CD4-positive, alpha-beta T cell treated with Interleukin-15 for 1 hour (primary cell): ENCODE results near the gene CYP2A7.
"Not testable (repeated sequence)": the region's sequence is repeated elsewhere in the genome, so short reads cannot be mapped to it uniquely, and the experiment has no call there.

Source experiments
- DNase-seq: peaks from one replicate; pipeline ENCODE4 v3.0.0-alpha.2; 2020

Gene CYP2A7

GRCh38 chr19:40882062-40882461 is at the start of gene CYP2A7:
Gene CYP2A7 (minus strand): TSS chr19:40882231. CDS start chr19:40882210, 21 bp downstream.
- DNase-seq = not testable (repeated sequence)

GRCh38 chr19:40930799-40931198 is 48.8 kb upstream of the CYP2A7 start:
- DNase-seq = not testable (repeated sequence)

GRCh38 chr19:40929942-40930341 is 47.9 kb upstream of the CYP2A7 start:
- DNase-seq = not testable (repeated sequence)

DNA sequence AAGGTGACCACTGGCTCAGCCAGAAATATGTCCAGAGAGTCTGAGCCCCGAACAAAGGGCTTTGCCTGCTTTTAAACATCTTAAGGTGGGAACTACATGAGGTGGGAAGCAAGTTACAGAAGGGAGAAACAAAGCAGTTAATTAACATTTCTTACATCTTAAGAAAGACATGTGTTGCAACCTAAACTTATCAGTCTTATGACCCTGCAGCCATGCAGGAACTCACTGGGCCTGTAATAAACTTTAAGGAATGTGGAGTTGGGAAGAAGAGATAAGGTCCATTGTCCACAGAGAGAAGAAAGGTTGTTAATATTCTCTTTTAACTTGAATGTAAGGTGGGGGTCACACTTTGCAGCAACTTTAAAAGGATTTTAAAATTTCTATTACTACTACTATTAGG is 46.8 kb upstream of the CYP2A7 start:
- DNase-seq = no peak

DNA sequence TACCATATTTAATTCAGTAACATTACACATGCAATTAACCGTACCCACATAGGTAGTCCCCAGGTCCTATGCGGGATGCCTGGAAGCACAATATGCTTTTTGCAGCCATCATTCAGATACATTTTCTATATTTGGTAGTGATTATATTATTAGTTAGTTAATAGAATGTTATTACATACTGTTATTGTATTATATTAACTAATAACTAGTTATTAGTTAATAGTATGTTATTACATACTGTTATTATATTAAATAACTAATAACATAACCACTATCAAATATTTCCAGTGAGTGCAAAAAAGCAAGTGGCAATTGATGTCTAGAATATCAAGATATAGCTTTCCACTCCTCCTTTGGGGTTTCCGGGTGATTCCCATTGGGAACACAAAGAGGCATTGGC is 45.5 kb upstream of the CYP2A7 start:
- DNase-seq = no peak

- DNase-seq = not testable (repeated sequence)
Measured at GRCh38 chr19:40926276-40926675, 44.2 kb upstream of the CYP2A7 start.

GRCh38 chr19:40923934-40924391 is 41.9 kb upstream of the CYP2A7 start:
- no peak for DNase-seq

DNA sequence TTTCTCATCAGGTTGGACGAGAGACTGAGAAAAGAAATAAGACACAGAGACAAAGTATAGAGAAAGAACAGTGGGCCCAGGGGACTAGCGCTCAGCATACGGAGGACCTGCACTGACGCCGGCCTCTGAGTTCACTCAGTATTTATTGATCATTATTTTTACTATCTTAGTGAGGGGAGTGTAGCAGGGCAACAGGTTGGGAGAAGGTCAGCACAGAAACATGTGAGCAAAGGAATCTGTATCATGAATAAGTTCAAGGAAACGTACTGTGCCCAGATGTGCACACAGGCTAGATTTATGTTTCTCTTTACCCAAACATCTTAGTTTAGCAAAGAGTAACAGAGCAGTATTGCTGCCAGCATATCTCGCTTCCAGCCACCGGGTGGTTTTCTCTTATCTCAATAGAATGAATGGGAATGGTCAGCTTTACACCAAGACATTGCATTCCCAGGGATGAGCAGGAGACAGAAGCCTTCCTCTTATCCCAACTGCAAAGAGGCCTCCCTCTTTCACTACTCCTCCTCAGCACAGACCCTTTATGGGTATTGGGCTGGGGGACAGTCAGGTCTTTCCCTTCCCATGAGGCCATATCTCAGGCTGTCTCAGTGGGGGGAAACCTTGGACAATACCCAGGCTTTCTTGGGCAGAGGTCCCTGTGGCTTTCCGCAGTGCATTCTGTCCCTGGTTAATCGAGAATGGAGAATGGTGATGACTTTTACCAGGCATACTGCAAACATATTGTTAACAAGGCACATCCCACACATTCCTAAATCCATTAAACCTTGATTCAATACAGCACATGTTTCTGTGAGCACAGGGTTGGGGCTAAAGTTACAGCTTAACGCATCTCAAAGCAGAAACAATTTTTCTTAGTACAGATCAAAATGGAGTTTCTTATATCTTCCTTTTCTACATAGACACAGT is 40.5 kb upstream of the CYP2A7 start:
- DNase-seq = not testable (repeated sequence)

GRCh38 chr19:40921005-40921897 is 39.2 kb upstream of the CYP2A7 start:
- DNase-seq = no peak

DNA sequence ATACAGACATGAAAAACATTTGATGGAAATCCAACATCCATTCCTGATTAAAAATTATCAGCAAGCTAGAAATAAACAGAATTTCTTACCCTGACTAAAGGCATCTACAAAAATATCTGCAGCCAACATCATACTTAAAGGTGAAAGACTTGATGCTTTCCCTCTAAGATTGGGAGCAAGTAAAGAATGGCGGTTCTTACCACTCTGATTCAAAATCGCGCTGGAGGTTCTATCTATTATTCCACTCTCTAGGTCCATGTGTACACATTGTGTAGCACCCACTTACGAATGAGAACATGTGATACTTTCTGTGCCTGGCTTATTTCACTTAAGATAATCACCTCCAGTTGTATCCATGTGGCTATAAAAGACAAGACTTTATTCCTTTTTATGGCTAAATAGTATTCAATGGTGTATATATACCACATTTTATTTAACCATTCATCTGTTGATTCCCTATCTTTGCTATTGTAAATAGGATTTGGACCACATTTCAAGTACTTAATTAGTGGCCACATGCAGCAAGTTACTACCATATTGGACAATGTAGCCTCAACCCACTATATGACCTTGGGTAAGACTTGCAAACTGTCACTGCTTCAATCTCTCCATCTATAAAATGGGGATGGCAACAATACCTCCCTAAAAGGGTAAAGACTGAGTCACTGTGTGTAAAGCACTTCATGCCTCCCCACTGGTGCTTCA is 38.4 kb upstream of the CYP2A7 start:
- DNase-seq = no peak

DNA sequence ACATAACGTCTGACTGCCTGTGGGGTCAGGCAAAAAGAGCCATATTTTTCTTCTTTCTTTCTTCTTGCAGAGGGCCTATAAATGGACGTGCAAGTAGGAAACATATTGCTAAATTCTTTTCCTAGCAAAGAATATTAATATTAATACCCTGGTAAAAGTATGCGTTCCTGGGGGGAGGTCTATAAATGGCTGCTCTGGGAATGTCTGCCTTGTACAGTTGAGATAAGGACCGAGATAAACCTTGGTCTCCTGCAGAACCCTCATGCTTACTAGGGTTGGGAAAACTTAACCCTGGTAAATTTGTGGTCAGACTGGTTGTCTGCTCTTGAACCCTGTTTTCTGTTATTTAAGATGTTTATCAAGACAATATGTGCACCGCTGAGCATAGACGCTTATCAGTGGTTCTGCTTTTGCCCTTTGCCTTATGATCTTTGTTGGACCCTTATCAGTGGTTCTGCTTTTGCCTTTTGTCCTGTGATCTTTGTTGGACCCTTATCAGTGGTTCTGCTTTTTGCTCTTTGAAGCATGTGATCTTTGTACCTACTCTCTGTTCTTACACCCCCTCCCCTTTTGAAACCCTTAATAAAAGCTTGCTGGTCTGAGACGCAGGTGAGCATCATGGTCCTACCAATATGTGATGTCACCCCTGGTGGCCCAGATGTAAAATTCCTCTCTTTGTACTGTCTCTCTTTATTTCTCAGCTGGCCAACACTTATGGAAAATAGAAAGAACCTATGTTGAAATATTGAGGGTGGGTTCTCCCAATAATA is 37.7 kb upstream of the CYP2A7 start:
- not testable (repeated sequence) for DNase-seq

GRCh38 chr19:40918303-40918702 is 36.3 kb upstream of the CYP2A7 start:
- DNase-seq = not testable (repeated sequence)

DNA sequence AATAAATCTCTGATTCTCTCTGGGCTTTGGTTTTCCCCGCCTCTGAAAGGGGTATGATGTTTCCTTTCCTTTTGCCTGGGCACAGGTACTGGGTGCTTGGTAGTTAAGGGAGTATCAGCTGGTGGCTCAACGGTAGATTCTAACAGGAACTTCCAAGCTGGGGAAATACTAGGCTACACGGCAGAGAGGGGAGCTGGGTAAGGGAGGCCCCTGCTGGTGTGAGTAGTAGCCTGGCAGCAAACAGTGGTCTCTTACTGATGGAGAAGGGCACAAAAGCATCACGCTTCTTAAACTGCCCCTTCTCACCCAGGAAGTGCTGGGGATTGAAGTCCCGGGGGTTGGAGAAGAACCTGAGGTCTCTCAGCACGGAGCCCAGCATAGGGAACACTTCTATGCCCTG is 26.9 kb upstream of the CYP2A7 start:
- no peak for DNase-seq

DNA sequence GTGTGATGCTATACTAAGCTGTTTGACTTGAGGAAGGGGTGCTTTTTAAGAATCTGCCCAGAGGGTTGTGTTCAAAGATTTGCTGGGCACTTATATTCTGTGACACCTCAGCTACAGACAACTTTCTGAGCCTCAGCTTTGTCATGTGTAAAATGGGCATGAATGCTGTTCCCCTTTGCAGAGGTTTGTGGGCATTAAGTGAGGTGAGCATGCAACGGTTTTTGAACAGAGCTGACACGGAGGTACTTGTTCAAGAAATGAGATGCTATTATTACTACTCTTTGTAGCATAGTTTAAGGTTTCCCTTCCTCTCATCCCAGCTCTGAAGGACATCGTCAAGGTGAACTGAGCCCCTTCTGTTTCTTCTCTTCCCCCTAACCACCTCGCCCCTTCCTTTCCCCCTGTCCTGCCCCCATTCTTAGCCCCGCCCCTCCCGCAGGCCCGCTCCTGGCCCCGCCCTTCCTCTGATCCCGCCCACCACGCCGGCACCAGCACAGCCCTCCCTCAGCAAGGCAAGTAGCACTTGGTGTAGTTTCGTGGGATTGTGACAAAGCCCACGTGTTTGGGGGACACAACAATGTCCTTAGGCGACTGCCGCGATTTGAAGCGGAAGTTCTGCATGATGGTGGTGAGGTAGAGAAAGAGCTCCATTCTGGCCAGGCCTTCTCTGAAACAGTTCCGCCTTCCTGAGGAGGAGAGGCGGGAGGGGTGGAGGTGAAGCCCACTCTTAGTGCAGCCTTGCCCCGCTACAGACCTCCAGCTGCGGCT is 26.1 kb upstream of the CYP2A7 start:
- peak; percentile 25 for DNase-seq

- no peak for DNase-seq
Measured at GRCh38 chr19:40906512-40906911, 24.5 kb upstream of the CYP2A7 start.

DNA sequence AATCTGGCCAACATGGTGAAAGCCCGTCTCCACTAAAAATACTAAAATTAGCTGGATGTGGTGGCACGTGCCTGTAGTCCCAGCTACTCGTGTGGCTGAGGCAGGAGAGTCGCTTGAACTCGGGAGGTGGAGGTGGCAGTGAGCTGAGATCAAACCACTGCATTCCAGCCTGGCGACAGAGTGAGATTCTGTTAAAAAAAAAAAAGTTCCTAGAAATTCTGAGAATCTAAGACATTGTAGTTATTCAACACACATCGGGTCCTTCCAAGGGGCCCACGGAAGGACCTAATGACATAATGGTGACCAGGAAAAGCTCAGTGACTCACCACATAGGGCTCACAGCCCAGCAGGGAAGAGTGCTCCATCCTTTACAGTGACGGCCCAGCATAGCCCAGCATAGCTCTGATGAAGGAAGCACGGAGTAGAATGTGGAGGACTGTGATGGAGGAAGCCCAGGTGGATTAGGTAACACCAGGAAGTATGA is 22.7 kb upstream of the CYP2A7 start:
- DNase-seq = not testable (repeated sequence)

GRCh38 chr19:40901975-40902750 is 20.1 kb upstream of the CYP2A7 start:
- not testable (repeated sequence) for DNase-seq

DNA sequence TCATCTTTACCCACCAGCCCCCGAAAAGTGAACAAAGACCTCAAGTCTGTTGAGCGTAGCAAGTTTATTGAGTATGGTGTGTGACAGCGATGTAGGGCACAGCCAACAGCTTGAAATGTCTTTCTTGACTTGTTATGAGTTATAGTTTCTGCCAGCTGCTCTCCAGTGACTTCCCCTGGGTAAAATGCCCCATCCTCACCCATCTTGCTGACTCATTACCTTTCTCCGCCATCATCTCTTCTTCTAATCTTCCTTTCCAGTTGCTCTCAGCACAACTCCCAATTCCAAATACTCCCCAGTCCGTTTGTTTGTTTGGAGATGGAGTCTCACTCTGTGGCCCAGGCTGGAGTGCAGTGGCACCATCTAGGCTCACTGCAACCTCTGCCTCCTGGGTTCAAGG is 18.5 kb upstream of the CYP2A7 start:
- DNase-seq = not testable (repeated sequence)

GRCh38 chr19:40899964-40900363 is 17.9 kb upstream of the CYP2A7 start:
- DNase-seq = not testable (repeated sequence)
